ENCODE results near the gene PBX4.
"Not testable (repeated sequence)": the region's sequence is repeated elsewhere in the genome, so short reads cannot be mapped to it uniquely, and the experiment has no call there.

The PBX4 gene

GRCh38 chr19:19618219-19619051 lies at the start of gene PBX4:
Gene PBX4 (minus strand): TSS chr19:19618687. CDS start chr19:19618629, 58 bp downstream.
- peak; percentile 99 for DNase-seq (ENCODE audit: low read depth in 2 of 2)

GRCh38 chr19:19665420-19665948 lies 47.0 kb upstream of the PBX4 start:
- DNase-seq (ENCODE audit: low read depth in 2 of 2): not testable (repeated sequence)

- peak; percentile 84 to 85 for DNase-seq (ENCODE audit: low read depth in 2 of 2)
Observed at GRCh38 chr19:19663256-19664120, 45.0 kb upstream of the PBX4 start, which contains the start of gene ATP13A1. Gene ATP13A1 (minus strand): TSS chr19:19663676. CDS start chr19:19663666, 10 bp downstream.

- DNase-seq (ENCODE audit: low read depth in 2 of 2): no peak
Observed at GRCh38 chr19:19662871-19663255, 44.4 kb upstream of the PBX4 start.

GRCh38 chr19:19662344-19662743 lies 43.9 kb upstream of the PBX4 start:
- no peak for DNase-seq (ENCODE audit: low read depth in 2 of 2)

- DNase-seq (ENCODE audit: low read depth in 2 of 2): peak in 1 of 2 donors; percentile 30
Observed at GRCh38 chr19:19661675-19662251, 43.3 kb upstream of the PBX4 start.

- no peak for DNase-seq (ENCODE audit: low read depth in 2 of 2)
Observed at GRCh38 chr19:19661141-19661674, 42.7 kb upstream of the PBX4 start.

- no peak for DNase-seq (ENCODE audit: low read depth in 2 of 2)
Observed at GRCh38 chr19:19659646-19660245, 41.3 kb upstream of the PBX4 start.

- no peak for DNase-seq (ENCODE audit: low read depth in 2 of 2)
Observed at GRCh38 chr19:19657397-19657783, 38.9 kb upstream of the PBX4 start.

GRCh38 chr19:19656451-19657396 lies 38.2 kb upstream of the PBX4 start:
- DNase-seq (ENCODE audit: low read depth in 2 of 2): no peak

- DNase-seq (ENCODE audit: low read depth in 2 of 2): no peak
Observed at GRCh38 chr19:19655641-19656343, 37.3 kb upstream of the PBX4 start.

- no peak for DNase-seq (ENCODE audit: low read depth in 2 of 2)
Observed at GRCh38 chr19:19655051-19655594, 36.6 kb upstream of the PBX4 start.

GRCh38 chr19:19654441-19654840 lies 36.0 kb upstream of the PBX4 start:
- no peak for DNase-seq (ENCODE audit: low read depth in 2 of 2)

- DNase-seq (ENCODE audit: low read depth in 2 of 2): no peak
Observed at GRCh38 chr19:19653597-19654147, 35.2 kb upstream of the PBX4 start.

- DNase-seq (ENCODE audit: low read depth in 2 of 2): no peak
Observed at GRCh38 chr19:19652482-19653295, 34.2 kb upstream of the PBX4 start.

- no peak for DNase-seq (ENCODE audit: low read depth in 2 of 2)
Observed at GRCh38 chr19:19651076-19651475, 32.6 kb upstream of the PBX4 start.

GRCh38 chr19:19650331-19650730 lies 31.8 kb upstream of the PBX4 start:
- no peak for DNase-seq (ENCODE audit: low read depth in 2 of 2)

GRCh38 chr19:19649580-19649995 lies 31.1 kb upstream of the PBX4 start:
- DNase-seq (ENCODE audit: low read depth in 2 of 2): no peak
